ENCODE measurements around the gene CDK3.

GRCh38 chr17:75998327-75998795 lies 2.3 kb upstream of the CDK3 start:
- TF ChIP-seq CTCF (IDR thresholded peaks at IDR 0.05; ENCODE audit: low read length) (no peak), EZH2 (optimal IDR thresholded peaks at IDR 0.05; ENCODE audit: low read depth, low read length) (no peak)

Measured in MM.1S (cell line).